ENCODE data around the gene KIF11. TPM values are rescaled to one million over a fixed set of nuclear protein-coding genes. Genes with fewer than 3 reads are reported as not detected.

Gene KIF11
- total and polyA plus RNA-seq, 9 of the 15 experiments (the other 6 are each of a cell fraction or from before 2014, with no cell fraction given) = 11.3 to 54.4 (median 29.2) TPM

- TF ChIP-seq ZBTB40 (IDR thresholded peaks at IDR 0.05) (no peak), ZBTB40 (CRISPR knock-in tag; IDR thresholded peaks at IDR 0.05) (no peak), RFX7 (CRISPR knock-in tag; IDR thresholded peaks at IDR 0.05) (no peak), GTF2B (IDR thresholded peaks at IDR 0.05; ENCODE audit: extremely low read depth, insufficient read length) (no peak), MAFK (IDR thresholded peaks at IDR 0.05; ENCODE audit: low read length) (no peak), XRCC3 (IDR thresholded peaks at IDR 0.05) (no peak), MCM3 (IDR thresholded peaks at IDR 0.05) (no peak), ZNF668 (CRISPR knock-in tag; IDR thresholded peaks at IDR 0.05) (no peak), STAT5A (IDR thresholded peaks at IDR 0.05; ENCODE audit: borderline replicate concordance, low read length) (peak; percentile 27; the same call in 1 of the 2 replicates), ZNF41 (CRISPR knock-in tag; conservative IDR thresholded peaks at IDR 0.05) (no peak), TBL1XR1 (IDR thresholded peaks at IDR 0.05; ENCODE audit: low read length in 2 of 2) (peak in 1 of 2 experiments; percentile 63; a peak in 1 of 4 replicates), RUNX1 (IDR thresholded peaks at IDR 0.05; ENCODE audit: low read depth) (no peak), STAT5B (CRISPR knock-in tag; IDR thresholded peaks at IDR 0.05) (no peak), SAFB2 (IDR thresholded peaks at IDR 0.05; ENCODE audit: borderline replicate concordance, low read depth, low read length, severe bottlenecking) (no peak), ESRRA (IDR thresholded peaks at IDR 0.05; ENCODE audit: borderline replicate concordance, low read depth) (no peak), ETS1 (conservative IDR thresholded peaks at IDR 0.05; ENCODE audit: control insufficient read depth, low read depth, low read length) (no peak), CBFA2T2 (conservative IDR thresholded peaks at IDR 0.05) (peak; percentile 79)
These were observed 97.4 kb downstream of the KIF11 start (continued) for GRCh38 chr10:92690211-92690914.

Measured in K562 (cell line).